Skeletal muscle tissue (tissue), 4 donors: ENCODE data around the gene APMAP. TPM values are rescaled to one million over a fixed set of nuclear protein-coding genes. Genes with fewer than 3 reads are reported as not detected.

Experiments used
- H3K27ac ChIP-seq: one replicate; pipeline ENCODE4 v1.7.0; 2013; ENCODE audit warnings: mild to moderate bottlenecking, low read depth, low read length, inconsistent platforms
- H3K27me3 ChIP-seq, 3 donors: one replicate each; pipeline ENCODE4 v1.7.0; 2013; ENCODE audit warnings: low read length in 3 of 3; ENCODE audit not compliant: control insufficient read depth in 3 of 3, insufficient read depth in 3 of 3
- H3K36me3 ChIP-seq, 3 donors: one replicate each; pipeline ENCODE4 v1.7.0; 2013; ENCODE audit warnings: low read length in 3 of 3; ENCODE audit not compliant: control insufficient read depth in 3 of 3, insufficient read depth in 3 of 3
- H3K4me1 ChIP-seq, 3 donors: one replicate each; pipeline ENCODE4 v1.7.0; 2013; ENCODE audit warnings: low read length in 3 of 3, mild to moderate bottlenecking in 3 of 3; ENCODE audit not compliant: control insufficient read depth in 3 of 3, insufficient read depth in 3 of 3
- H3K4me3 ChIP-seq, 3 donors: one replicate each; pipeline ENCODE4 v1.7.0; 2013; ENCODE audit warnings: low read length in 3 of 3
- H3K9ac ChIP-seq, 3 donors: one replicate each; pipeline ENCODE4 v1.7.0; 2013; ENCODE audit warnings: low read length in 3 of 3, mild to moderate bottlenecking in 3 of 3, moderate library complexity in 2 of 3, low read depth in 1 of 3
- H3K9me3 ChIP-seq, 3 donors: one replicate each; pipeline ENCODE4 v1.7.0; 2013; ENCODE audit warnings: low read length in 3 of 3; ENCODE audit not compliant: control insufficient read depth in 3 of 3
- total RNA-seq: library from RNA; depleted of rRNA; stranded (reverse); fragments of >200 nt; gene quantifications from one replicate; pipeline ENCODE4 v1.2.3, GENCODE V29; 2014
- donor health status: Osteomylitis.

Gene APMAP
- total RNA-seq, 1 donor from 2014 or later, result 41.2 TPM

DNA sequence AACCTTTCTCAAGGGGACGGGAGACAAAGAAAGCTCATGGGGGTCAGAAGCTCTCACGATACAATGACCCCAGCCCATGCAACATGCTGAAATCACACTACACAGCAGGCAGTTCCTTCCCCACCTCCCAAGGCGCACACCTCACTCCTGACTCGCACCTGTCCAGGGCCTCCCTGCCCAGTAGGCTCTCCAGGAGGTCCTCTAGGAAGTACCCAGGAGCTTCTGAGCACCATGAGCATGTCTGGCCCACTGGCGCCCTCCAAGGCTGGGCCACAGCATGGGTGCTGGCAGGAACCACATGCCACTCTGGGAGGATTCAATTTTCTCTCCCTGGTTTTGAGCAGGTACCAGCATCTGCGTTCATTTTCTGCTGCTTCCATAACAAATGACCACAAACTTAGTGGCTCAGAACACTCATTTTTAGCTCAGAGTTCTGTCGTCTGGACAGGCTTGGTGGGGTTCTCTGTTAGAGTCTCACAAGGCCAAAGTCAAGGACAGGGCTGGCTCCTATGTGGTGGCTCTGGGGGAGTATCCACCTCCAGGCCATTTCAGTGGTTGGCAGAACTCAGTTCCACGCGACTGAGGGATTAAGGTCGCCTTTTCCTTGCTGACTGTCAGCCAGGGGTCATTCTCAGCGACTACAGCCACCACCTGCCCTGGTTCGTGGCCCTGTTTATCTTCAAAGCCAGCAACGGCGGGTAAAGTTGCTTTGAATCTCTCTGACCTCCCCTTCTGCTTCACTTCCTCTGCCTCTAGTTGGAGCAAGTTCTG is 32.7 kb upstream of the APMAP start:
- H3K27ac ChIP-seq, result peak overlapping the region; percentile 77

GRCh38 chr20:25024171-25024570 is 31.6 kb upstream of the APMAP start:
- Histone ChIP-seq H3K27ac (peak overlapping the region; percentile 77), H3K9me3 (no peaks in the 10 kb centered on the region), H3K27me3 (no peaks in the 10 kb centered on the region), H3K36me3 (peaks cover 12 to 33% (median 23%) of the 10 kb centered on the region in 3 donors), H3K4me1 (peaks cover 35 to 66% (median 61%) of the 10 kb centered on the region in 3 donors), H3K4me3 (peak overlapping the region in 1 of 3 donors; percentile 62), H3K9ac (peak overlapping the region in 1 of 3 donors; percentile 61)

More for the DNA sequence above, 32.7 kb upstream of the APMAP start:
- H3K27me3 ChIP-seq, result no peaks in the 10 kb centered on the region
- peaks cover 34 to 64% (median 63%) of the 10 kb centered on the region in 3 donors for H3K4me1 ChIP-seq
- peak overlapping the region in 2 of 3 donors; percentile 41 to 62 for H3K4me3 ChIP-seq
- no peaks in the 10 kb centered on the region for H3K9me3 ChIP-seq
- peaks cover 17 to 31% (median 25%) of the 10 kb centered on the region in 3 donors for H3K36me3 ChIP-seq
- H3K9ac ChIP-seq, result peak overlapping the region; percentile 10 to 62 (median 43)

DNA sequence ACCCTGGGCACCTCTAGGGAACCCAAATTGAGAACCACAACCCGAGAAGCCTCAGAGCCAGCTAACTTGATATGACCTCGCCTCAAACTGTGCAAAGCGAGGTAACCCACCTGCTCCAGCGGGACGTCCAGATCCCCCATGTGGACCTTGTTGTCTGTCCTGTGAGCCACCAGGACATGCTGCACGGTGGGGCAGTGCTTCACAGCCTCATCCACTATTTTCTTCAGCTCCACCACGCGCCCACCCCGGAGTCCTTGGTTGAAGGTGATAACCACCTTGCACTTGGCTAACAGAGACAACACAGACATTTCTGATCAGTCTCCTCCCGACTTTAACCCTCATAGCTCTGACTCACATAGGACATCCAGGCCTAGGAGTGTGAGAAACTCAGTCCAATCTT is 30.8 kb upstream of the APMAP start:
- Histone ChIP-seq H3K27me3 (no peaks in the 10 kb centered on the region), H3K27ac (no peak overlapping the region), H3K36me3 (peaks cover 17 to 40% (median 28%) of the 10 kb centered on the region in 3 donors), H3K9ac (peak overlapping the region in 1 of 3 donors; percentile 61), H3K9me3 (no peaks in the 10 kb centered on the region), H3K4me3 (no peak overlapping the region), H3K4me1 (peaks cover 35 to 72% (median 61%) of the 10 kb centered on the region in 3 donors)

DNA sequence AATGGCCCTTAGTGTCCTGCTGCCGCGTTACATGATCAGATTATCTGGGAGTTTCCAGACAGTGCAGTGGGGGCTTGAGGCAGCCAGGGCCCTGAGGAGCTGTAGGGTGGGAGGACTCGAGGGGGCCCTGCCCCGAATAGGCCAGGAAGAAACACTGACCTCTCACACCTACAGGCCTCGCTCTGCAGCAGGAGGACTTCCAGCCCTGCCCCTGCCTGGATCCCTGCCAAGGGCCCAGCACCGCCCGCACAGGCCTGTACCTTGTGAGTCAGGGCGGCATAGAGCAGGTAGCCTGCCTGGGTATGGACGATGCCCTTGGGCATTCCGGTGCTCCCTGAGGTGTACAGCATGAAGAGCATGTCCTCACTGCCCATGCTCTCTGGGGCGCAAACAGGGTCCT is 30.1 kb upstream of the APMAP start:
- peak overlapping the region in 1 of 3 donors; percentile 29 for H3K4me3 ChIP-seq
- peaks cover 17 to 46% (median 29%) of the 10 kb centered on the region in 3 donors for H3K36me3 ChIP-seq
- no peaks in the 10 kb centered on the region for H3K27me3 ChIP-seq
- H3K9me3 ChIP-seq, result no peaks in the 10 kb centered on the region
- H3K27ac ChIP-seq, result peak overlapping the region; percentile 19
- peaks cover 35 to 75% (median 63%) of the 10 kb centered on the region in 3 donors for H3K4me1 ChIP-seq
- peak overlapping the region in 1 of 3 donors; percentile 73 for H3K9ac ChIP-seq

GRCh38 chr20:25021336-25021735 is 28.8 kb upstream of the APMAP start:
- Histone ChIP-seq H3K4me3 (no peak overlapping the region), H3K9ac (peak overlapping the region in 1 of 3 donors; percentile 66), H3K27ac (peak overlapping the region; percentile 8), H3K4me1 (peaks cover 33 to 73% (median 65%) of the 10 kb centered on the region in 3 donors), H3K36me3 (peaks cover 23 to 57% (median 38%) of the 10 kb centered on the region in 3 donors), H3K27me3 (no peaks in the 10 kb centered on the region), H3K9me3 (no peaks in the 10 kb centered on the region)

GRCh38 chr20:25020901-25021301 is 28.4 kb upstream of the APMAP start:
- H3K9me3 ChIP-seq, result no peaks in the 10 kb centered on the region
- H3K36me3 ChIP-seq, result peaks cover 27 to 59% (median 40%) of the 10 kb centered on the region in 3 donors
- no peak overlapping the region for H3K4me3 ChIP-seq
- peak overlapping the region; percentile 8 for H3K27ac ChIP-seq
- no peaks in the 10 kb centered on the region for H3K27me3 ChIP-seq
- peaks cover 29 to 68% (median 61%) of the 10 kb centered on the region in 3 donors for H3K4me1 ChIP-seq
- peak overlapping the region in 1 of 3 donors; percentile 66 for H3K9ac ChIP-seq

DNA sequence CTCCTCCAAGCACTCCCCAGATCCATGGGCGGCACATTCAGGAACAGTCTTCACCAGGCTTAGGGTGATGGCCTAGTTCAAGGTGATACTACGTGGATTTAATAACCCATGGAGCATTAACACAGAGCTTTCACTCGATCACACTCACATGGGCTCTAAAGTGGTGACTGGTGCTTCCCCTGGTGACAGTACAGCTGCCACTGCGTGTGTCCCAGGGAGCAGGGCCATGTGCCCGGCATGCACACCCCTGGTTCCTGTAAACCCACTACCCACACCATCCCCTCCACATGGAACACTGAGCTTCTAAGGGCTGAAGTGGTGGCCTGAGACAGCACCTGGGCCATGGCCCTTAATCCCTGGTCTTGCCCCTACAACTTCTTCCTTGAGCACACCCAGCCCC is 27.8 kb upstream of the APMAP start:
- Histone ChIP-seq H3K9ac (peak overlapping the region in 1 of 3 donors; percentile 66), H3K27me3 (no peaks in the 10 kb centered on the region), H3K9me3 (no peaks in the 10 kb centered on the region), H3K27ac (peak overlapping the region; percentile 8), H3K4me3 (no peak overlapping the region), H3K4me1 (peaks cover 23 to 63% (median 55%) of the 10 kb centered on the region in 3 donors), H3K36me3 (peaks cover 28 to 61% (median 42%) of the 10 kb centered on the region in 3 donors)

GRCh38 chr20:25019381-25020155 is 27.0 kb upstream of the APMAP start:
- H3K27me3 ChIP-seq, result no peaks in the 10 kb centered on the region
- H3K36me3 ChIP-seq, result peaks cover 35 to 65% (median 46%) of the 10 kb centered on the region in 3 donors
- no peak overlapping the region for H3K27ac ChIP-seq
- no peak overlapping the region for H3K9ac ChIP-seq
- H3K4me3 ChIP-seq, result no peak overlapping the region
- H3K4me1 ChIP-seq, result peaks cover 17 to 55% (median 48%) of the 10 kb centered on the region in 3 donors
- H3K9me3 ChIP-seq, result no peaks in the 10 kb centered on the region

DNA sequence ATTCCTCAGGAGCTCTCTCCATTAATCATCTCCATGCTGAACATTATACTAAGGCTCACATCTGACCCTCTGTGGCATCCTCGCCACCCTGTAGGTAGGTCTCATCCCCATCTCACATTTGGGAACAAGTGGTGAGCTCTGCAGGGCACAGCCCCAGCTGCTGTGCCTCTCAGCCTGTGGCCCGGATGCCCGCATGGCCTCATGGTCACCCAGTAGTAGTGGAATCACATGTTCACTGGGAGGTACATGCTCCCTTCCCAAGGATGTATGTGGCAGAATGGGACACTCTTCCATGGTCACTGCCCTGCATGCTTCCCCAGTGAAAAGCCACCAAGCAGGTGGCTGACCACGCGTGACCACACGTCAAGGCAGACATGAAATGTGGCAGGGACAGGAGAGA is 26.3 kb upstream of the APMAP start:
- Histone ChIP-seq H3K27me3 (no peaks in the 10 kb centered on the region), H3K4me1 (peaks cover 14 to 52% (median 41%) of the 10 kb centered on the region in 3 donors), H3K36me3 (peaks cover 42 to 64% (median 49%) of the 10 kb centered on the region in 3 donors), H3K9me3 (no peaks in the 10 kb centered on the region), H3K4me3 (no peak overlapping the region), H3K9ac (no peak overlapping the region), H3K27ac (no peak overlapping the region)
